K562 (cell line): ENCODE data around the gene MGAT5. TPM values are rescaled to one million over a fixed set of nuclear protein-coding genes. Genes with fewer than 3 reads are reported as not detected.

Source experiments
- ATAC-seq: fragments of 200-7000 bp; cut with Tn5 transposase; 3 replicates; pipeline ENCODE4 v1.9.1; 2020; ENCODE audit warnings: moderate library complexity
- BruUV-seq: library from RNA; stranded (reverse); fragments of 400-500 nt; replicated peaks from 2 replicates; lab custom pipeline; 2021; lab: Mats Ljungman, UMichigan
- CTCF ChIA-PET: fragments of 300-600 bp; formaldehyde crosslinking; extraction: SDS; loops from one replicate; lab custom pipeline; 2021; ENCODE audit warnings: low intra/inter-chr PET ratio; lab: Yijun Ruan, JAX
- POLR2A ChIA-PET: fragments of 300-600, 350-650 bp; sonication (Branson Sonifier 250); formaldehyde crosslinking; extraction: SDS; loops from one replicate; lab custom pipeline; 2021; ENCODE audit warnings: antibody characterized with exemption, inconsistent platforms; lab: Yijun Ruan, JAX
- DNase-seq, 4 experiments: peaks; one replicate each; pipeline versions ENCODE4 v3.0.0 to v3.0.0-alpha.2; 2011 to 2018; ENCODE audit warnings: low spot score in 3 of 4, mixed read lengths in 3 of 4; ENCODE audit errors: extremely low read depth in 1 of 4
- FAIRE-seq: peaks from 2 replicates; lab custom pipeline; 2011; peaks lifted over from hg19 to GRCh38; lab: Jason Lieb, UNC
- H2AFZ ChIP-seq: 2 replicates; pipeline ENCODE4 v1.6.0; 2011; ENCODE audit warnings: low read depth, low read length, control low read depth, inconsistent platforms
- H3K27ac ChIP-seq: fragments of 200-600 bp; 3 replicates; pipeline ENCODE4 v1.8.0; 2011; ENCODE audit warnings: low read depth, mild to moderate bottlenecking, control low read depth, inconsistent platforms, low read length, moderate library complexity, mixed read lengths; ENCODE audit errors: extremely low read depth
- H3K27me3 ChIP-seq, 2 experiments: fragments of 300-600 bp in 1 of 2; 2 replicates in 1 of 2; 3 replicates in 1 of 2; pipeline versions ENCODE4 v1.6.0 to v1.8.0; 2011; ENCODE audit warnings: inconsistent platforms in 2 of 2, low read length in 2 of 2, mild to moderate bottlenecking in 1 of 2, mixed read lengths in 1 of 2, moderate library complexity in 1 of 2; ENCODE audit not compliant: control insufficient read depth in 2 of 2, insufficient read depth in 2 of 2
- H3K36me3 ChIP-seq: fragments of 300-600 bp; 3 replicates; pipeline ENCODE4 v1.8.0; 2011; ENCODE audit warnings: mild to moderate bottlenecking, low read length, inconsistent platforms; ENCODE audit not compliant: control insufficient read depth, insufficient read depth
- H3K4me1 ChIP-seq, 2 experiments: fragments of 200-600 bp in 1 of 2; replicated peaks in 1 of 2; 2 replicates in 1 of 2; 3 replicates in 1 of 2; pipeline versions ENCODE4 v1.5.1 to v1.8.0; 2011; ENCODE audit warnings: inconsistent platforms in 2 of 2, low read length in 2 of 2, mild to moderate bottlenecking in 1 of 2, mixed read lengths in 1 of 2, moderate library complexity in 1 of 2; ENCODE audit not compliant: control insufficient read depth in 2 of 2, insufficient read depth in 2 of 2
- H3K4me2 ChIP-seq: 2 replicates; pipeline ENCODE4 v1.6.1; 2011; ENCODE audit warnings: low read length, control low read depth, inconsistent platforms, mixed read lengths; ENCODE audit not compliant: insufficient read depth
- H3K4me3 ChIP-seq: fragments of 200-600 bp; sonication (generic), shearing (Covaris generic); 2 replicates; pipeline ENCODE4 v1.5.1; 2016; ENCODE audit warnings: control low read depth, inconsistent platforms
- H3K79me2 ChIP-seq: fragments of 200-600 bp; 3 replicates; pipeline ENCODE4 v1.8.0; 2011; ENCODE audit warnings: low read length, inconsistent platforms; ENCODE audit not compliant: control insufficient read depth, insufficient read depth
- H3K9ac ChIP-seq, 2 experiments: 2 replicates each; pipeline versions ENCODE4 v1.6.0 to v1.6.1; 2011; ENCODE audit warnings: low read depth in 2 of 2, low read length in 2 of 2, control low read depth in 1 of 2, inconsistent platforms in 1 of 2, mild to moderate bottlenecking in 1 of 2, mixed read lengths in 1 of 2; ENCODE audit not compliant: insufficient read depth in 1 of 2
- H3K9me1 ChIP-seq: one replicate; pipeline ENCODE4 v1.6.0; 2011; ENCODE audit warnings: inconsistent platforms, mild to moderate bottlenecking, low read length, moderate library complexity; ENCODE audit not compliant: control insufficient read depth, insufficient read depth
- H3K9me3 ChIP-seq: replicated peaks from 2 replicates; pipeline ENCODE4 v1.5.1; 2011; ENCODE audit warnings: low read depth, low read length, inconsistent platforms; ENCODE audit not compliant: control insufficient read depth, insufficient read depth
- H4K20me1 ChIP-seq: replicated peaks from 2 replicates; pipeline ENCODE4 v1.6.1; 2011; ENCODE audit warnings: low read length, inconsistent platforms, mixed read lengths; ENCODE audit not compliant: control insufficient read depth, insufficient read depth
- DACH1 ChIP-seq: fragments of 450-650 bp; IDR thresholded peaks from 2 replicates; pipeline ENCODE4 v1.6.1; 2018; ENCODE audit not compliant: partially characterized antibody
- JUN ChIP-seq, 2 experiments: sonication (generic) in 1 of 2; formaldehyde crosslinking in 1 of 2; IDR thresholded peaks; 2 replicates each; pipeline versions ENCODE4 v1.6.1 to v1.8.0; 2012 to 2022; ENCODE audit warnings: borderline replicate concordance in 2 of 2, mild to moderate bottlenecking in 2 of 2, improper control_type of control experiment in 1 of 2, low read depth in 1 of 2, low read length in 1 of 2, missing genetic modification reagents in 1 of 2
- MBD1 ChIP-seq: fragments of 250-450 bp; sonication (Bioruptor Pico); IDR thresholded peaks from 2 replicates; pipeline ENCODE4 v1.8.0; 2022; ENCODE audit warnings: inconsistent platforms
- PHB2 ChIP-seq: fragments of 450-650 bp; IDR thresholded peaks from 2 replicates; pipeline ENCODE4 v1.6.1; 2017; ENCODE audit warnings: low read depth
- TSC22D4 ChIP-seq: fragments of 450-650 bp; IDR thresholded peaks from 2 replicates; pipeline ENCODE4 v1.6.1; 2016; ENCODE audit warnings: missing genetic modification characterization, missing biosample characterization, control low read depth
- U2AF2 ChIP-seq: fragments of 200-400 bp; formaldehyde crosslinking; optimal IDR thresholded peaks from 2 replicates; pipeline ENCODE3; 2017; ENCODE audit warnings: low read depth, mild to moderate bottlenecking, low read length
- WGBS: fragments of 100-300 bp; shearing (Covaris generic); methylation state at CpG from one replicate; pipeline ENCODE4 v1.1.6; 2016; ENCODE audit warnings: low coverage, mixed read lengths; ENCODE audit not compliant: insufficient coverage; ENCODE audit errors: missing lambda C conversion rate; 5-methylcytosine and 5-hydroxymethylcytosine counted together
- in situ Hi-C: fragments of 300-500 bp; cut with MboI; formaldehyde crosslinking; loops from 4 replicates; pipeline ENCODE4 v1.15.0; 2018; ENCODE audit warnings: inconsistent platforms, mixed read lengths
- intact Hi-C: fragments of 100-400 bp; cut with micrococcal nuclease; formaldehyde crosslinking; loops from 2 replicates; pipeline ENCODE4 v1.14.2; 2022
- polyA plus RNA-seq, 8 experiments: library from polyadenylated mRNA; depleted of rRNA in 4 of 8; stranded (reverse) in 5 of 8; unstranded in 3 of 8; fragments of >200 nt; fragmentation: Nextera tagmentation in 2 of 8; fragmentation: Illumina TruSeq in 1 of 8; extraction: Ambion mirVana in 2 of 8; extraction: Trizol in 1 of 8; gene quantifications; 2 replicates each; pipeline versions ENCODE4 v1.2.1 to v1.2.3, GENCODE V29; 2011 to 2014; ENCODE audit warnings: inconsistent platforms in 1 of 8, missing spikeins in 1 of 8
- total RNA-seq, 7 experiments: library from RNA; depleted of rRNA in 6 of 7; stranded (reverse); fragments of >200 nt in 6 of 7; fragmentation: Illumina TruSeq in 2 of 7; extraction: Trizol in 2 of 7; gene quantifications; 2 replicates each; pipeline versions ENCODE4 v1.2.1 to v1.2.3, GENCODE V29; 2011 to 2021; ENCODE audit warnings: low replicate concordance in 1 of 7

The MGAT5 gene
- total and polyA plus RNA-seq, 9 of the 15 experiments (the other 6 are each of a cell fraction or from before 2014, with no cell fraction given): 1.6 to 18.6 (median 11.1) TPM

GRCh38 chr2:134455426-134455825, 201.6 kb downstream of the MGAT5 start:
- intact Hi-C loops (no loop called here), in situ Hi-C loops (loop anchor here (10.0 kb wide), 1 partner anchor 341 kb away; no protein-coding TSS in a partner anchor)
- Histone ChIP-seq H3K9me3 (no peaks in the 10 kb centered on the region), H3K36me3 (no peaks in the 10 kb centered on the region), H3K27me3 (peaks cover 2 to 50% of the 10 kb centered on the region in 2 experiments), H3K4me1 (no peaks in the 10 kb centered on the region), H3K9me1 (no peaks in the 10 kb centered on the region), H4K20me1 (peaks cover 14% of the 10 kb centered on the region; the same call in 1 of the 2 replicates), H3K27ac (no peak overlapping the region), H3K79me2 (no peaks in the 10 kb centered on the region), H3K4me2 (no peak overlapping the region), H3K9ac (no peak overlapping the region), H2AFZ (no peak overlapping the region), H3K4me3 (no peak overlapping the region)
- BruUV-seq: no TSS peak
- ChIA-PET CTCF (no interaction called here), POLR2A (interaction anchor here (0.7 kb wide), 1 partner anchor 347 kb away, joined by 4 read pairs; no protein-coding TSS in a partner anchor)
- WGBS: 33% methylated on average over 10 of the region's 10 CpGs
- ATAC-seq (no peak), FAIRE-seq (no peak), DNase-seq (no peak)
- TF ChIP-seq MBD1 (CRISPR knock-in tag) (no peak), DACH1 (no peak), TSC22D4 (tag) (no peak), U2AF2 (no peak), PHB2 (no peak), JUN (IDR thresholded peaks at IDR 0.05; ENCODE audit: borderline replicate concordance, low read depth, low read length) (no peak), JUN (CRISPR knock-in tag; IDR thresholded peaks at IDR 0.05; ENCODE audit: borderline replicate concordance) (no peak)
